H1 (cell line): ENCODE results near the gene RPTOR. TPM values are rescaled to one million over a fixed set of nuclear protein-coding genes. Genes with fewer than 3 reads are reported as not detected.

Experiments
- CHD1 ChIP-seq: IDR thresholded peaks from 2 replicates; pipeline ENCODE4 v1.6.1; 2012; ENCODE audit warnings: low read depth, low read length, improper control_type of control experiment
- CHD7 ChIP-seq: fragments of 300-600 bp; sonication (generic); IDR thresholded peaks from 2 replicates; pipeline ENCODE4 v1.7.1; 2012; ENCODE audit warnings: low read length, moderate library complexity, mild to moderate bottlenecking, inconsistent platforms; ENCODE audit not compliant: insufficient replicate concordance
- TEAD4 ChIP-seq: IDR thresholded peaks from 2 replicates; pipeline ENCODE4 v1.6.1; 2012; ENCODE audit warnings: low read depth, low read length, inconsistent platforms, mixed read lengths
- polyA plus RNA-seq, 7 experiments: library from polyadenylated mRNA; depleted of rRNA in 3 of 7; stranded (reverse) in 5 of 7; unstranded in 2 of 7; fragments of >200 nt in 5 of 7; fragments of 200-250 nt in 2 of 7; gene quantifications; 1 replicate in 5 of 7; 2 replicates in 1 of 7; 4 replicates in 1 of 7; pipeline versions ENCODE4 v1.2.1 to v1.2.3, GENCODE V29; 2011 to 2013; ENCODE audit warnings: missing spikeins in 2 of 7, mixed read lengths in 2 of 7
- total RNA-seq: library from RNA; stranded (reverse); fragmentation: NEBNext Ultra II Directional; extraction: Animal tissue kit (Norgen Biotek cat#: 25700); gene quantifications from 2 replicates; pipeline ENCODE4 v1.2.1, GENCODE V29; 2021

RPTOR gene
- total and polyA plus RNA-seq, 2 of the 8 experiments (the other 6 are each of a cell fraction or from before 2014, with no cell fraction given) = 6.9 to 28.7 TPM

DNA sequence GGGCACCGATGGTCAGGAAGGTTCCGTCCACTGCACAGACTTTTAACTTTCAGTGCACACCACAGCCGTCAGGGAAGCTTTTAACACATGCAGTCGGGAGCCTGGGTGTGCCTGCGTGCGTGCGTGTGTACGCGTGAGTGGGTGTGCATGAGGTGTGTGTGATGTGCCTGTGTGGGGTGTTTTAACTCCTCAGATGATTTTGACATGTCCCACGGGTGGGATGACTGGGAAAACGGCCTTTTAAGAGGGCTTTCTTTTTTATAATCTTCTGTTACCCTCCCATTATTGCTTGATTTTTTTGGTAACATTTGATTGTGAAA is 294.3 kb downstream of the RPTOR start (continued):
- no peak for TF ChIP-seq CHD7
- TF ChIP-seq TEAD4 = no peak
- no peak for TF ChIP-seq CHD1
- TF ChIP-seq, all 59 proteins: peak for 0
